GM12801 (cell line): ENCODE results near the gene SLC22A31.

ENCODE experiments used
- CTCF ChIP-seq: IDR thresholded peaks from one replicate; pipeline ENCODE4 v1.5.1; 2011; ENCODE audit warnings: control low read depth; ENCODE audit not compliant: insufficient read length; ENCODE audit errors: extremely low read depth

Gene SLC22A31

DNA sequence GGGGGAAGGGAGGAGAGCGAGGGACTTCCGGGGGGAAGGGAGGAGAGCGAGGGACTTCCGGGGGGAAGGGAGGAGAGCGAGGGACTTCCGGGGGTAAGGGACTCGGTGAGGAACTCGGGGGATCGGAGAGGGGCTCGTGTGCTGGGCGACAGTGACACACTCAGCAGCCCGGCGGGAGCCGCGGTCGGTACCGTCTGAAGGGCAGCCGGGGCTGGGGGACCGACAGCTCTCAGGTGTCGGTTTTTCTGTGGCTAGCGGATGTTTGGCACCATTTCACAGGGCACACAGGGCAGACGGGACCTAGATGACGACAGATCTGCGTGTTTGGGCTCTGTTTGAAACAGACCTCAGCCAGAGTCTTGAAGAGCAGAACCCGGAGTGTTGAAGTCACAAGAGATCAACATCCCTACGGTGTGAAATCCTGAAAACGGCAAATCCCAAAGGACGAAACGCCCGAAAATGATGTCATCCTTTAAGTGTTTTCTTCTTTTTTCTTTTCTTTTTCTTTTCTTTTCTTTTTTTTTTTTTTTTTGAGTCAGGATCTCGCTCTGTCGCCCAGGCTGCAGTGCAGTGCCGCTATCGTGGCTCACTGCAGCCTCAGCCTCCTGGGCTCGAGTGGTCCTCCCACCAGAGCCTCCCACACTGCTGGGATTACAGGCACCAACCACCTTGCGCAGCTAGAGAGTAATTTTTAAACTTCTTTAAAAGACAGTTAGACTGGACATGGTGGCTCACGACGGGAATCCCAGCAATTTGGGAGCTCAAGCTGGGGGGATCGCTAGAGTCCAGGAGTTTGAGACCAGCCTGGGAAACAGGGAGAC is 41.1 kb upstream of the SLC22A31 start:
- TF ChIP-seq CTCF: no peak

- no peak for TF ChIP-seq CTCF
Observed at GRCh38 chr16:89237733-89238132, 37.4 kb upstream of the SLC22A31 start.

DNA sequence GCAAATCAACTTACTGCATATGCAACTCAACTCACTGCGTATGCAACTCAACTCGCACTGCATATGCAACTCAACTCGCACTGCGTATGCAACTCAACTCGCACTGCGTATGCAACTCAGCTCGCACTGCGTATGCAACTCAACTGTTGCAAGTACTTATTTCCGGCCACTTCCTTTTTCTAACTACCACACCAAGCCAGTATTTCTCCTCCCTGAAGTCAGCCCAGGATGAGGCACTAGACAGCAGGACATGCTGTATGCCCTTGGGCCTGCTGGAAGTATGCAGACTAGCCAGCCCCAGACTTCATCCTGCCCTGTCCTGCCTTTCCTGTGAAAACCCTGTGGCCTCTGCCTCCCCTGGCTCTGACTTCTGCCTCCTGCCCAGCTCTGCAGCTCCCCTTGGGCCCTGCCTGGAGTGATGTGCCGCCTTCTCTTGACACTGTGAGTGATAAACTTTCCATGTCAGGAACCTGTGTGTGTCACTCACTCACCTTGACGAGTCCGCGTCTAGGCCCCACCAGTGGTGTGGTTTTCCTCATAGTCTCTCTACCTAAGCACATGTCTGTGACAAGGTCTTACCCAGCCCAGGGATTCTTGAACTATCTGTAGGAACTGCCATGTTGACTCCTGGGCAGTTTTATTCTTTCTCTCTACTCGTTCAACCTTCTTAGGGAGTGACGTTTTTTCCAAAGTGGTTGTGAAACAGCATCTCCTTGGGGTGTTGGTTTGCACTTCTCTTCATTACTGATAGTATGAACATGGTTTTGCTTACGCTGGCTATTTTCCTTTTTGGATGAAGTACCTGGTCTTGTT is 33.5 kb upstream of the SLC22A31 start:
- no peak for TF ChIP-seq CTCF

GRCh38 chr16:89232107-89232506 is 31.8 kb upstream of the SLC22A31 start:
- TF ChIP-seq CTCF: no peak

- TF ChIP-seq CTCF: no peak
Observed at GRCh38 chr16:89230255-89230654, 29.9 kb upstream of the SLC22A31 start.

- no peak for TF ChIP-seq CTCF
Observed at GRCh38 chr16:89224665-89225064, 24.3 kb upstream of the SLC22A31 start.

DNA sequence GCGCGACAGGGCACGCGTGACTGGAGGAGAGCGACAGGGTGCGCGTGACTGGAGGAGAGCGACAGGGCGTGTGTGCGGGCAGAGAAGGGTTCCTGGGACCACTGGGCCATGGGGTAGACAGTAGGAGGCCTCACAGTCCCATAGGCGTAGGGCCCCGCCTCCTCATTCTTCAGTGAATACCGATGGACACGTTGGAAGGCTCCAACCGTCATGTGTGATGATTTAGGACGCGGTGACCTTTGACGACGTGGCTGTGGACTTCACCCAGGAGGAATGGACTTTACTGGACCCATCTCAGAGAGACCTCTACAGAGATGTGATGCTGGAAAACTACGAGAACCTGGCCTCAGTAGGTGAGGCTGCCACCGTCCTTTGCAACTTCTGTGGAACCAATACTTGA is 22.6 kb upstream of the SLC22A31 start:
- no peak for TF ChIP-seq CTCF
